ENCODE measurements around the gene HP1BP3.

- TF ChIP-seq CTCF (conservative IDR thresholded peaks at IDR 0.05) (no peak), EZH2 (IDR thresholded peaks at IDR 0.05; ENCODE audit: low read depth) (no peak)
These were observed at the start of gene HP1BP3 for GRCh38 chr1:20787029-20787839.

Data from PC-9 (cell line).